Stomach (tissue), 4 donors: ENCODE results near the gene PIK3CB.

Experiments
- CTCF ChIP-seq, 7 experiments: fragments of 450-650 bp in 4 of 7; fragments of 200-600 bp in 3 of 7; sonication (generic) in 3 of 7; IDR thresholded peaks; one replicate each; pipeline ENCODE4 v1.5.1; 2016 to 2019; ENCODE audit warnings: antibody characterized with exemption in 7 of 7, control low read depth in 2 of 7, mild to moderate bottlenecking in 1 of 7
- EP300 ChIP-seq: sonication (generic); formaldehyde crosslinking; IDR thresholded peaks from one replicate; pipeline ENCODE4 v1.6.1; 2017; ENCODE audit warnings: antibody characterized with exemption
- POLR2A ChIP-seq, 4 donors: fragments of 450-650 bp; IDR thresholded peaks; one replicate each; pipeline ENCODE4 v1.6.1; 2016; ENCODE audit warnings: antibody characterized with exemption in 4 of 4, control low read depth in 2 of 4, mild to moderate bottlenecking in 1 of 4, moderate library complexity in 1 of 4
- POLR2AphosphoS5 ChIP-seq, 3 donors: sonication (generic); formaldehyde crosslinking; IDR thresholded peaks; one replicate each; pipeline ENCODE4 v1.6.1; 2016; ENCODE audit warnings: antibody characterized with exemption in 3 of 3

GRCh38 chr3:138845181-138845601 is 10.5 kb upstream of the PIK3CB start:
- TF ChIP-seq CTCF (IDR thresholded peaks at IDR 0.05) (no peak), POLR2AphosphoS5 (IDR thresholded peaks at IDR 0.05) (no peak), POLR2A (IDR thresholded peaks at IDR 0.05) (no peak), EP300 (no peak)
